HEK293 (cell line): Measurements from ENCODE around the gene CCBE1.
A peak's percentile ranks its signal among the peaks of the same experiment; 100 is the strongest.

Source experiments
- CTCF ChIA-PET: fragments of 350-600 bp; formaldehyde crosslinking; extraction: SDS; loops from one replicate; lab custom pipeline; 2021; ENCODE audit warnings: antibody characterized with exemption; lab: Yijun Ruan, JAX
- POLR2A ChIA-PET: fragments of 300-600 bp; formaldehyde crosslinking; extraction: SDS; loops from one replicate; lab custom pipeline; 2020; ENCODE audit warnings: antibody characterized with exemption, inconsistent platforms; lab: Yijun Ruan, JAX
- H3K27ac ChIP-seq: fragments of 200-500 bp; sonication (Bioruptor generic); 2 replicates; pipeline ENCODE4 v1.5.1; 2014; ENCODE audit warnings: low read depth, low read length, control low read depth, inconsistent platforms; ENCODE audit errors: extremely low read depth
- H3K36me3 ChIP-seq, 2 experiments: fragments of 200-500 bp in 1 of 2; sonication (Bioruptor generic) in 1 of 2; 1 replicate in 1 of 2; 2 replicates in 1 of 2; pipeline ENCODE4 v1.5.1; 2014 to 2017; ENCODE audit warnings: inconsistent platforms in 2 of 2, low read length in 2 of 2; ENCODE audit not compliant: control insufficient read depth in 2 of 2, insufficient read depth in 1 of 2
- H3K4me1 ChIP-seq: fragments of 200-500 bp; sonication (Bioruptor generic); 2 replicates; pipeline ENCODE4 v1.5.1; 2014; ENCODE audit warnings: mild to moderate bottlenecking, low read length, inconsistent platforms; ENCODE audit not compliant: control insufficient read depth, insufficient read depth
- H3K4me3 ChIP-seq: 2 replicates; pipeline ENCODE4 v1.5.1; 2011; ENCODE audit warnings: low read depth, mild to moderate bottlenecking, control low read depth, low read length, moderate library complexity
- H3K9me3 ChIP-seq: fragments of 200-500 bp; sonication (Bioruptor generic); 2 replicates; pipeline ENCODE4 v1.5.1; 2014; ENCODE audit warnings: low read depth, low read length, inconsistent platforms; ENCODE audit not compliant: control insufficient read depth, insufficient read depth
- MEIS1 ChIP-seq: sonication (generic); formaldehyde crosslinking; IDR thresholded peaks from 2 replicates; pipeline ENCODE4 v1.8.1; 2022; ENCODE audit warnings: missing genetic modification reagents, mild to moderate bottlenecking, borderline replicate concordance
- SALL2 ChIP-seq: fragments of 450-650 bp; formaldehyde crosslinking; IDR thresholded peaks from 2 replicates; pipeline ENCODE4 v1.5.0; 2017; ENCODE audit warnings: missing biosample characterization, mild to moderate bottlenecking, missing genetic modification characterization, borderline replicate concordance
- TCF7L2 ChIP-seq: IDR thresholded peaks from 2 replicates; pipeline ENCODE4 v1.6.1; 2011; ENCODE audit warnings: low read depth, mild to moderate bottlenecking, inconsistent platforms, low read length, moderate library complexity, borderline replicate concordance
- ZFP69B ChIP-seq: fragments of 450-650 bp; formaldehyde crosslinking; IDR thresholded peaks from 2 replicates; pipeline ENCODE4 v1.5.1; 2016; ENCODE audit warnings: missing biosample characterization, missing genetic modification characterization
- ZIC2 ChIP-seq: fragments of 450-650 bp; formaldehyde crosslinking; IDR thresholded peaks from 2 replicates; pipeline ENCODE4 v1.5.1; 2016; ENCODE audit warnings: missing biosample characterization, missing genetic modification characterization
- ZNF112 ChIP-seq: fragments of 450-650 bp; formaldehyde crosslinking; IDR thresholded peaks from 2 replicates; pipeline ENCODE4 v1.5.0; 2017; ENCODE audit warnings: missing biosample characterization, missing genetic modification characterization
- ZNF174 ChIP-seq: fragments of 450-650 bp; formaldehyde crosslinking; IDR thresholded peaks from 2 replicates; pipeline ENCODE4 v1.5.0; 2017; ENCODE audit warnings: missing biosample characterization, mild to moderate bottlenecking, missing genetic modification characterization
- ZNF202 ChIP-seq: fragments of 450-650 bp; formaldehyde crosslinking; IDR thresholded peaks from 2 replicates; pipeline ENCODE4 v1.5.1; 2016; ENCODE audit warnings: missing biosample characterization, missing genetic modification characterization, borderline replicate concordance
- ZNF335 ChIP-seq: fragments of 450-650 bp; formaldehyde crosslinking; conservative IDR thresholded peaks from 2 replicates; pipeline ENCODE4 v1.5.1; 2016; ENCODE audit warnings: missing biosample characterization, missing genetic modification characterization
- ZNF660 ChIP-seq: fragments of 450-650 bp; IDR thresholded peaks from 2 replicates; pipeline ENCODE4 v1.5.1; 2018; ENCODE audit warnings: missing biosample characterization, mild to moderate bottlenecking, missing genetic modification characterization
- ZNF747 ChIP-seq: fragments of 450-650 bp; formaldehyde crosslinking; IDR thresholded peaks from 2 replicates; pipeline ENCODE4 v1.5.1; 2016; ENCODE audit warnings: missing biosample characterization, missing genetic modification characterization
- ZSCAN16 ChIP-seq: fragments of 450-650 bp; formaldehyde crosslinking; IDR thresholded peaks from 2 replicates; pipeline ENCODE4 v1.5.1; 2016; ENCODE audit warnings: missing biosample characterization, missing genetic modification characterization
- TF ChIP-seq, protein P1 (sequence below): fragments of 450-650 bp; formaldehyde crosslinking; IDR thresholded peaks from 2 replicates; pipeline ENCODE4 v1.5.1; 2016; ENCODE audit warnings: missing biosample characterization, missing genetic modification characterization, borderline replicate concordance
- TF ChIP-seq, protein P2 (sequence below): fragments of 450-650 bp; formaldehyde crosslinking; IDR thresholded peaks from 2 replicates; pipeline ENCODE4 v1.5.1; 2016; ENCODE audit warnings: missing biosample characterization, missing genetic modification characterization

The CCBE1 gene

DNA sequence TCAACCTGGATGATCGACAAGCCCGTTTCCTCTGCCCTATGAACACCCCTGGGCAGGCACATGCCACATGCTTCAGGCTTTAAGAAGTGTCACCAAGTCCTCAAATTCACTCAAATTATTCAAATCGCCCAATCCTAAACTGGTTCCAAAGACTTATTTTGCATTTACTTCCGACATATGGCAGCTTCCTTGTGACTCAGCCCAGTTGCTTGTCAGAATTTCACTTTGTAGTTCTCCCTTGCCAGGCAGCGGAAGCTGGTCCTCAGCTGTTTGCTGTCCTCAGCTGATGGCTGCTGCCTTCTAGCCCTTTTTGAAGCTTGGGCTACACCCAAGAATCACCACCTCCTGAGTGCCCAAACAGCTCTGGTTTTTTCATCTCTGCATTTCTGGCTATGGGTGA, 232.7 kb downstream of the CCBE1 start (continued):
- TF ChIP-seq, protein P1, sequence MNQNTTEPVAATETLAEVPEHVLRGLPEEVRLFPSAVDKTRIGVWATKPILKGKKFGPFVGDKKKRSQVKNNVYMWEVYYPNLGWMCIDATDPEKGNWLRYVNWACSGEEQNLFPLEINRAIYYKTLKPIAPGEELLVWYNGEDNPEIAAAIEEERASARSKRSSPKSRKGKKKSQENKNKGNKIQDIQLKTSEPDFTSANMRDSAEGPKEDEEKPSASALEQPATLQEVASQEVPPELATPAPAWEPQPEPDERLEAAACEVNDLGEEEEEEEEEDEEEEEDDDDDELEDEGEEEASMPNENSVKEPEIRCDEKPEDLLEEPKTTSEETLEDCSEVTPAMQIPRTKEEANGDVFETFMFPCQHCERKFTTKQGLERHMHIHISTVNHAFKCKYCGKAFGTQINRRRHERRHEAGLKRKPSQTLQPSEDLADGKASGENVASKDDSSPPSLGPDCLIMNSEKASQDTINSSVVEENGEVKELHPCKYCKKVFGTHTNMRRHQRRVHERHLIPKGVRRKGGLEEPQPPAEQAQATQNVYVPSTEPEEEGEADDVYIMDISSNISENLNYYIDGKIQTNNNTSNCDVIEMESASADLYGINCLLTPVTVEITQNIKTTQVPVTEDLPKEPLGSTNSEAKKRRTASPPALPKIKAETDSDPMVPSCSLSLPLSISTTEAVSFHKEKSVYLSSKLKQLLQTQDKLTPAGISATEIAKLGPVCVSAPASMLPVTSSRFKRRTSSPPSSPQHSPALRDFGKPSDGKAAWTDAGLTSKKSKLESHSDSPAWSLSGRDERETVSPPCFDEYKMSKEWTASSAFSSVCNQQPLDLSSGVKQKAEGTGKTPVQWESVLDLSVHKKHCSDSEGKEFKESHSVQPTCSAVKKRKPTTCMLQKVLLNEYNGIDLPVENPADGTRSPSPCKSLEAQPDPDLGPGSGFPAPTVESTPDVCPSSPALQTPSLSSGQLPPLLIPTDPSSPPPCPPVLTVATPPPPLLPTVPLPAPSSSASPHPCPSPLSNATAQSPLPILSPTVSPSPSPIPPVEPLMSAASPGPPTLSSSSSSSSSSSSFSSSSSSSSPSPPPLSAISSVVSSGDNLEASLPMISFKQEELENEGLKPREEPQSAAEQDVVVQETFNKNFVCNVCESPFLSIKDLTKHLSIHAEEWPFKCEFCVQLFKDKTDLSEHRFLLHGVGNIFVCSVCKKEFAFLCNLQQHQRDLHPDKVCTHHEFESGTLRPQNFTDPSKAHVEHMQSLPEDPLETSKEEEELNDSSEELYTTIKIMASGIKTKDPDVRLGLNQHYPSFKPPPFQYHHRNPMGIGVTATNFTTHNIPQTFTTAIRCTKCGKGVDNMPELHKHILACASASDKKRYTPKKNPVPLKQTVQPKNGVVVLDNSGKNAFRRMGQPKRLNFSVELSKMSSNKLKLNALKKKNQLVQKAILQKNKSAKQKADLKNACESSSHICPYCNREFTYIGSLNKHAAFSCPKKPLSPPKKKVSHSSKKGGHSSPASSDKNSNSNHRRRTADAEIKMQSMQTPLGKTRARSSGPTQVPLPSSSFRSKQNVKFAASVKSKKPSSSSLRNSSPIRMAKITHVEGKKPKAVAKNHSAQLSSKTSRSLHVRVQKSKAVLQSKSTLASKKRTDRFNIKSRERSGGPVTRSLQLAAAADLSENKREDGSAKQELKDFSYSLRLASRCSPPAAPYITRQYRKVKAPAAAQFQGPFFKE: no peak

DNA sequence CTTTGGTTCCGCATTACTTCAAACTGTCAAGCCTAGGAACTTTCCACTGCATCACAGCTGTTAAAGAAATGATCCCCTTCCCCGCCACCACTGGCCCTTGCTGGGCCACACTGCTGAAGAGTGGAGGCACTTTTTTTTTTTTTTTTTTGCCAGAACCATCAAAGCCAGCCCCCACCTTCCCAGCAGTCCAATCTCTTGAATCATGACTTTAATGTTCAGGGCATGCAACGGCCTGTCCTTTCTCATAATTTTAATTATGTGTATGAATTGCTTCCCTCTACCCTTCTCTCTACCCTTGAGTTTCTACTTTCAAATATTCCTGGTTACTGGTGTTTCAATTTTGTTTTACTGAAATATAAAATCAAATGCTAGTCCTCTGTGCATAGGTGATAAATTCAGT, 236.1 kb downstream of the CCBE1 start:
- Histone ChIP-seq H3K4me1 (peaks cover 10% of the 10 kb centered on the region), H3K9me3 (no peaks in the 10 kb centered on the region), H3K4me3 (no peak overlapping the region), H3K27ac (no peak overlapping the region), H3K36me3 (no peaks in the 10 kb centered on the region)
- CTCF ChIA-PET: interaction anchor here (0.5 to 7.1 kb wide), 11 partner anchors 10 to 361 kb away, joined by 3 to 204 read pairs (median 15); partner anchors contain the start of gene CCBE1
- TF ChIP-seq ZSCAN16 (tag by site-specific recombination): no peak
- no peak for TF ChIP-seq ZFP69B
- TF ChIP-seq ZNF202 (tag by site-specific recombination): no peak
- TF ChIP-seq ZNF174 (tag by site-specific recombination): no peak
- no peak for TF ChIP-seq SALL2
- TF ChIP-seq ZIC2 (tag by site-specific recombination): no peak
- TF ChIP-seq ZNF747 (tag by site-specific recombination): no peak
- POLR2A ChIA-PET: interaction anchor here (0.7 to 2.7 kb wide), 3 partner anchors 25 to 236 kb away, joined by 7 to 14 read pairs (median 9); partner anchors contain the start of gene CCBE1

DNA sequence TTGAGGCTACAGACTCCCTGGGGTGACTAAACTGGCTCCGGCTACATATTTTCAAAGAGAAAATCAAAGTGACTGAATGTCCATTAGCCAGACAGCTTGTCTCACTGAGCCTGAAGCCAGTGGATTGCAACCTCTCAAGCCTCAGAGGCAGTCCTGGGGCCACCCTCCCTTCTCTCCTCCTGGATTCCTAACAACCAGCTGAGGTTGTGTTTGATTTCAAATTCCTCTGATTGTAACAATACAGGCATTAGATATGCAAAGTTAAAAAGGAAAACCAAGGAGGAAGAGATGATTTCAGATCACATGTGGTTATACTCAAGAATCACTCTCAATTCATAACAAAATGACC, 237.2 kb downstream of the CCBE1 start:
- CTCF ChIA-PET: interaction anchor here (0.6 to 7.1 kb wide), 44 partner anchors 8 to 536 kb away, joined by 3 to 204 read pairs (median 5); partner anchors contain the start of genes CCBE1 and PMAIP1
- POLR2A ChIA-PET: interaction anchor here (1.3 to 2.7 kb wide), 7 partner anchors 25 to 440 kb away, joined by 3 to 14 read pairs (median 9); partner anchors contain the start of genes CCBE1 and PMAIP1
- Histone ChIP-seq H3K4me3 (no peak overlapping the region), H3K27ac (peak overlapping the region; percentile 43; the same call in 1 of the 2 replicates), H3K9me3 (no peaks in the 10 kb centered on the region), H3K36me3 (no peaks in the 10 kb centered on the region), H3K4me1 (peaks cover 18% of the 10 kb centered on the region)
- TF ChIP-seq MEIS1 (CRISPR knock-in tag) (no peak), ZNF112 (tag by site-specific recombination) (no peak), TCF7L2 (peak; percentile 75; the same call in 1 of the 2 replicates), ZNF660 (tag by site-specific recombination) (no peak), ZNF335 (0 out of 2 replicates have a peak, but pooled peaks have one; percentile 12)
- TF ChIP-seq, protein P2, sequence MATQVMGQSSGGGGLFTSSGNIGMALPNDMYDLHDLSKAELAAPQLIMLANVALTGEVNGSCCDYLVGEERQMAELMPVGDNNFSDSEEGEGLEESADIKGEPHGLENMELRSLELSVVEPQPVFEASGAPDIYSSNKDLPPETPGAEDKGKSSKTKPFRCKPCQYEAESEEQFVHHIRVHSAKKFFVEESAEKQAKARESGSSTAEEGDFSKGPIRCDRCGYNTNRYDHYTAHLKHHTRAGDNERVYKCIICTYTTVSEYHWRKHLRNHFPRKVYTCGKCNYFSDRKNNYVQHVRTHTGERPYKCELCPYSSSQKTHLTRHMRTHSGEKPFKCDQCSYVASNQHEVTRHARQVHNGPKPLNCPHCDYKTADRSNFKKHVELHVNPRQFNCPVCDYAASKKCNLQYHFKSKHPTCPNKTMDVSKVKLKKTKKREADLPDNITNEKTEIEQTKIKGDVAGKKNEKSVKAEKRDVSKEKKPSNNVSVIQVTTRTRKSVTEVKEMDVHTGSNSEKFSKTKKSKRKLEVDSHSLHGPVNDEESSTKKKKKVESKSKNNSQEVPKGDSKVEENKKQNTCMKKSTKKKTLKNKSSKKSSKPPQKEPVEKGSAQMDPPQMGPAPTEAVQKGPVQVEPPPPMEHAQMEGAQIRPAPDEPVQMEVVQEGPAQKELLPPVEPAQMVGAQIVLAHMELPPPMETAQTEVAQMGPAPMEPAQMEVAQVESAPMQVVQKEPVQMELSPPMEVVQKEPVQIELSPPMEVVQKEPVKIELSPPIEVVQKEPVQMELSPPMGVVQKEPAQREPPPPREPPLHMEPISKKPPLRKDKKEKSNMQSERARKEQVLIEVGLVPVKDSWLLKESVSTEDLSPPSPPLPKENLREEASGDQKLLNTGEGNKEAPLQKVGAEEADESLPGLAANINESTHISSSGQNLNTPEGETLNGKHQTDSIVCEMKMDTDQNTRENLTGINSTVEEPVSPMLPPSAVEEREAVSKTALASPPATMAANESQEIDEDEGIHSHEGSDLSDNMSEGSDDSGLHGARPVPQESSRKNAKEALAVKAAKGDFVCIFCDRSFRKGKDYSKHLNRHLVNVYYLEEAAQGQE: no peak
